HG02885 (cell line): ENCODE results near the gene CNIH2.

Experiments
- ATAC-seq: cut with Tn5 transposase; IDR thresholded peaks from one replicate; pipeline ENCODE4 v1.9.1; 2021; ENCODE audit warnings: mild to moderate bottlenecking; ENCODE audit not compliant: unreplicated experiment, poor library complexity

The CNIH2 gene

GRCh38 chr11:66326261-66327111, 48.5 kb downstream of the CNIH2 start:
- ATAC-seq, result no peak

DNA sequence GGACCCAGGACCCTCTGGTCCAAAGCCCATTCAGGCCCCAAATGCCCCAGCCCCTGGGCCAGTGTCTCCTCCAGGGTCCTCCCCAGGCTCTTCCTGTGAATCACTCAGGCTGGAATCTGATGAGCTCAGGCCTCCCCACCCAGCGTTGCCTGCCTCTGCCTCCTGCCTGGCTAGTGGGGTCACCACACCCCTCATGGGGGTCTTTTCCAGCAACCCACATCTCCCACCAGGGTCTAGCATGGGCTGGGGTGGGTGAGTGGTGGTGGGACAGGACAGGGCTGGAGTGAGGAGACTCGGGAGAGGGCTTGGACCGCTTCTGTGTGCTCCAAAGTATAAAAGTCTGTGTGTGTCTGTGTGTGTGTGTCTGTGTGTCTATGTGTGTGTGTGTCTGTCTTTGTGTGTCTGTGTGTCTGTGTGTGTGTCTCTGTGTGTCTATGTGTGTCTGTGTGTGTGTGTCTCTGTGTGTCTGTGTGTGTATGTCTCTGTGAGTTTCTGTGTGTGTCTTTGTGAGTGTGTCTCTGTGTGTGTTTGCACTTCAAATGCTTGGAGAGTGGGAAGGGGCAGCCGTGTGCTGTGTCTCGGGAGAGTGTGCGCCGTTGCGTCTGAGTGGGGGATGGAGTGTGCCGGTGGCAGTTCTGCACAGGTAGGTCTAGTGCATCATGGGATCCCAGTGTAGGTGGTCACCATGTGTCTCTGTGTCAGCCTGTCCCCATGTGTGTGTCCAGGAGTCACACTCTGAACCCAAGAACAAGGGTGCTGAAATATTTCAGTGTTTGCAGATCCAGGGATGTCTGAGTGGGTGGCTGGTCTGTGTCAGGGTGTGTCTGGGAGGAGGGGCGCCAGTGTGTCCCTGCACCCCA, 49.4 kb downstream of the CNIH2 start:
- no peak for ATAC-seq

GRCh38 chr11:66328031-66328301, 50.0 kb downstream of the CNIH2 start:
- ATAC-seq, result no peak

DNA sequence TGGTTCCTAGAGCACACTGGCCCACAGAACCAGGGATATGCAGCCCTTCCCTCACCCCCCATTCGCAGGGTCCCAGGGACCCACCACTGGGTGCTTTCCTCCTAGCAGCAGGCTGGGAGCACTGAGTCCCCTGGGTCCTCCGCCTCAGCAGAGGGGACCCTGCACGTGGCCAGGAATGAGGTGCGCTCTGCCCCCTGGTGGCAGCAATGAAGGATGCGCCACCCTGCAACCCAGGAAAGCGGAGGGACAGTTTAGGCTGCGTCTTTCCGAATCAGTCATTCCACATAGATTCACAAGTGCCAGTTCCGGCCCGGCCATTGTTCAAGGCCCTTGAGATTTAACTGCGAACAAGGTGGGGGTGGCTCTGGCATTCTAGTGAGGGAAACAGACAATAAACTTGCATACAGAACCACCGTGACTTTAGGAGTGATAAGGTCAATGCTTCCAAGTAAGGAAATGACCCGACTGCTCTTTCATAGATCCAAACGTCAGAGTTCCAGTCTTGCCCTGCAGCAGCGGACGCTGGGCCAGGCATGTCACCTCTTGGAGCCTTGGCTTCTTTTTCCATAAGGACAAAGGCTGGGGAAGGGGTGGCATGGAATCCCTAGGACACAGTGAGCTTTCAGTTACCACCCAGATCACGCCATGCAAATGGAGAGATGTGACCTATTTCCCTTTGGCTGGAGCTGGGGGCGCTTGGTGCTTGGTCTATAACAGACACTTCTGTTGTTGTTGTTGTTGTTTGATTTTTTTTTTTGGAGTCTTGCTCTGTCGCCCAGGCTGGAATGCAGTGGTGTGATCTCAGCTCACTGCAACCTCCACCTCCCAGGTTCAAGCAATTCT, 50.5 kb downstream of the CNIH2 start:
- ATAC-seq, result peak; percentile 59

DNA sequence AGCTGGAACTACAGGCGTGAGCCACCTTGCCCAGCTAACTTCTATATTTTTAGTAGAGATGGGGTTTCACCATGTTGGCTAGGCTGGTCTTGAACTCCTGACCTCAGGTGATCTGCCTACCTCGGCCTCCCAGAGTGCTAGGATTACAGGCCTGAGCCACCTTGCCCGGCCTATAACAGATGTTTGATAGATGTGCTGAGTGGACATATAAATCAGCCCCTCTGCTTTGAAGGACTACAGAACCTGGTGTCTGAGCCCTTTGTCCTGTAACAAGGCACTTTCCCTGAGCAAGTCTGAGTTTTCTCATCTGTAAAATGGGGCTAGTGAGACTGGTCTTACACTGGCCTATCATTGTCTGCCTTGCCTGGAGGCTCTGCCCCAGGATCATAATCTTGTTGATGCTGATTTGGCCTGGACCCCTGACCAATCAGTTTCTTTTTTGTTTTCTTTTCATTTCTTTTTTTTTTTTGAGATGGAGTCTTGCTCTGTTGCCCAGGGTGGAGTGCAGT, 51.2 kb downstream of the CNIH2 start:
- ATAC-seq, result no peak

- ATAC-seq, result no peak
Measured at GRCh38 chr11:66330931-66331330, 53.0 kb downstream of the CNIH2 start.

- ATAC-seq, result no peak
Measured at GRCh38 chr11:66331542-66332370, 53.8 kb downstream of the CNIH2 start.

DNA sequence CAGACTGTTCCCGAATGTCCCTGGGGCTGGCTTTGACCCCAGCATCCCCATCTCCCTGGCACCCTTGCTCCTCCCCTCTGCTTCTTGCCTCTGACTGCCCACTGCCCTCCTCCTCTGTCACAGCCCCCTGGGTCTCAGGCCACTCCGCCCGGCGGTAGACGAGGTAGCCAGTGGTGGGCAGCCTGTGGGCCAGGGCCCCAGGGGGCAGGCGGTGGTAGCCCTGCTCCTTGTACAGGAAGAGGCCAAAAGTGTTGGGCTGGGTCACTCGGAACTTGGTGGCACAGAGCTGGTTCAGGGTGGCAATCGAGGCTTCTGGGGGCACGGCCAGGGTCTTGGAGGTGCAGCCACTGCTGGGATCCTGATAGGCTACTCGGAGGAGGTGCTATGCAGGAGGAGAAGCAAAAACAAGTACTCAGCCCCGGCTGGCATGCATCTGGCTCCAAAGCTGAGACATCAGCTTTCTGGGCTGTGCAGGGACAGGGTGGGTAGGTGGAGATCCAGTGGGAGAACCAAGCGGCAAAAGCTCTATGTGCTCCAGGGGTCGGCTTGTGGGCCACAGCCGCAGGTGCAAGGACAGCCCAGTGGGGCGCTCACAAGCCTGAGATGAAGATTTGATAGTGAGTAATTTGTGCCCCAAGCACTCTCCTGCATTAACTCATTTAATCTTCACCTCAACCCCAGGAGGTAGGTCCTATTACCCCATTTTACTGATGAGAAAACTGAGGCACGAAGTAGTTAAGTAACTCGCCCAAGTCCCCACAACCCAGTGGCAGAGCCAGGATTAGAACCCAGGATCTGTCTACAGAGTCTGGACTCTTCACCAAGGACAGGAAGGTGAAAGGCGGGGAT, 54.6 kb downstream of the CNIH2 start:
- ATAC-seq, result no peak

DNA sequence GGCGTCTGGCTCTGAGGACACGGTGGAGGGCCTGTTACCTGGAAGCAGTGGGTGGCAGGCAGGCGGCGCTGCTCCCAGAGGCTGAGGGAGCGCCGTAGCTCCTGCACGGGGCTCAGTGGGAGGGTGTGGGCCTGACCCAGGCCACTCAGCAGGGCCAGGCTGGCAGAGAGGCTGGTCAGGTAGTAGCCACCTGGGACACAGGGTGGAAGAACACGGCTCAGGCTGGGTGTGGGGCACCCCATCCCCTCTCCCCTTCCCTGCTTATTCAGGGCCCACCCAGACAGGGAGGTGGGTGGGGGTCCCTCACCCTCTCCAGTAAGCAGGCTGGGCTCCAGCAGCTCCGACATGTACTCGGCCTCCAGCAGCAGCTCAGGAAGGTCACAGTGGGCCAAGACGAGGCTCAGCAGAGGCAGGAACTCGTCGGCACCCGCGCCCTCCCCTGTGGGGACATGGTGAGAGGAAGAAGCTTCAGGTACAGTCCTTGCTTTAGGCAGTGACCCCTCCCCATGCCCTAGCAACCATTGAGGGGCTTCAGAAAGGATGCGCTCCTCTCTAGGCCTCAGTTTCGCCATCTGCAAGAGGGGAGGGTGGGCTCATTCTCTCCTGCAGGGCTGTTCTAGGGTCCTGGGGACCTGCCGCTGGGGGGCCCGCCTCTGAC, 55.4 kb downstream of the CNIH2 start:
- no peak for ATAC-seq
